Prostate gland (tissue), 2 donors: ENCODE data around the gene OLFML2B.

Experiments used
- POLR2A ChIP-seq: fragments of 450-650 bp; IDR thresholded peaks from one replicate; pipeline ENCODE4 v1.6.1; 2016; ENCODE audit warnings: antibody characterized with exemption, mild to moderate bottlenecking
- TF ChIP-seq, protein P1 (sequence below), 4 experiments: fragments of 200-600 bp in 2 of 4; fragments of 450-650 bp in 2 of 4; sonication (generic) in 2 of 4; IDR thresholded peaks; 1 replicate in 3 of 4; 2 replicates in 1 of 4; pipeline ENCODE4 v1.5.1; 2016 to 2019; ENCODE audit warnings: antibody characterized with exemption in 4 of 4, mild to moderate bottlenecking in 2 of 4, moderate library complexity in 2 of 4

- TF ChIP-seq, protein P1, sequence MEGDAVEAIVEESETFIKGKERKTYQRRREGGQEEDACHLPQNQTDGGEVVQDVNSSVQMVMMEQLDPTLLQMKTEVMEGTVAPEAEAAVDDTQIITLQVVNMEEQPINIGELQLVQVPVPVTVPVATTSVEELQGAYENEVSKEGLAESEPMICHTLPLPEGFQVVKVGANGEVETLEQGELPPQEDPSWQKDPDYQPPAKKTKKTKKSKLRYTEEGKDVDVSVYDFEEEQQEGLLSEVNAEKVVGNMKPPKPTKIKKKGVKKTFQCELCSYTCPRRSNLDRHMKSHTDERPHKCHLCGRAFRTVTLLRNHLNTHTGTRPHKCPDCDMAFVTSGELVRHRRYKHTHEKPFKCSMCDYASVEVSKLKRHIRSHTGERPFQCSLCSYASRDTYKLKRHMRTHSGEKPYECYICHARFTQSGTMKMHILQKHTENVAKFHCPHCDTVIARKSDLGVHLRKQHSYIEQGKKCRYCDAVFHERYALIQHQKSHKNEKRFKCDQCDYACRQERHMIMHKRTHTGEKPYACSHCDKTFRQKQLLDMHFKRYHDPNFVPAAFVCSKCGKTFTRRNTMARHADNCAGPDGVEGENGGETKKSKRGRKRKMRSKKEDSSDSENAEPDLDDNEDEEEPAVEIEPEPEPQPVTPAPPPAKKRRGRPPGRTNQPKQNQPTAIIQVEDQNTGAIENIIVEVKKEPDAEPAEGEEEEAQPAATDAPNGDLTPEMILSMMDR (IDR thresholded peaks at IDR 0.05), result no peak
- no peak for TF ChIP-seq POLR2A
Observed at GRCh38 chr1:161999301-162000052, 24.2 kb downstream of the OLFML2B start.
